Upper lobe of right lung (tissue), 1 donor: ENCODE results near the gene DVL2. TPM values are rescaled to one million over a fixed set of nuclear protein-coding genes. Genes with fewer than 3 reads are reported as not detected.
A peak's percentile ranks its signal among the peaks of the same experiment; 100 is the strongest.

ENCODE experiments used
- ATAC-seq: fragments of 200-7000 bp; cut with Tn5 transposase; one replicate; pipeline ENCODE4 v1.9.1; 2020; ENCODE audit warnings: mild to moderate bottlenecking, moderate library complexity
- DNase-seq: peaks from one replicate; pipeline ENCODE4 v3.0.0-alpha.2; 2020
- H3K27ac ChIP-seq: fragments of 200-600 bp; one replicate; pipeline ENCODE4 v1.8.0; 2022
- H3K27me3 ChIP-seq: fragments of 200-600 bp; one replicate; pipeline ENCODE4 v1.8.0; 2022; ENCODE audit warnings: mild to moderate bottlenecking
- H3K36me3 ChIP-seq: fragments of 200-600 bp; one replicate; pipeline ENCODE4 v1.8.0; 2022
- H3K4me1 ChIP-seq: fragments of 200-600 bp; one replicate; pipeline ENCODE4 v1.8.0; 2022
- H3K4me3 ChIP-seq: fragments of 200-600 bp; one replicate; pipeline ENCODE4 v1.8.0; 2022; ENCODE audit warnings: mild to moderate bottlenecking
- H3K9me3 ChIP-seq: fragments of 200-600 bp; one replicate; pipeline ENCODE4 v1.8.0; 2022
- intact Hi-C: fragments of 100-400 bp; cut with DNase I; formaldehyde crosslinking; loops from one replicate; pipeline ENCODE4 v1.11.0; 2022
- total RNA-seq: library from RNA; stranded (reverse); fragmentation: NEBNext Ultra II Directional; extraction: Animal tissue kit (Norgen Biotek cat#: 25700); gene quantifications from one replicate; pipeline ENCODE4 v1.2.1, GENCODE V29; 2021
- TF ChIP-seq, protein P1 (sequence below): fragments of 200-600 bp; IDR thresholded peaks from one replicate; pipeline ENCODE4 v1.8.0; 2022; ENCODE audit warnings: antibody characterized with exemption
- donor health status: DM: no; HTN: yes; CAD: no; lungs with severe emphysema.

DVL2 gene
- total RNA-seq, 1 donor from 2014 or later: 41.0 TPM

DNA sequence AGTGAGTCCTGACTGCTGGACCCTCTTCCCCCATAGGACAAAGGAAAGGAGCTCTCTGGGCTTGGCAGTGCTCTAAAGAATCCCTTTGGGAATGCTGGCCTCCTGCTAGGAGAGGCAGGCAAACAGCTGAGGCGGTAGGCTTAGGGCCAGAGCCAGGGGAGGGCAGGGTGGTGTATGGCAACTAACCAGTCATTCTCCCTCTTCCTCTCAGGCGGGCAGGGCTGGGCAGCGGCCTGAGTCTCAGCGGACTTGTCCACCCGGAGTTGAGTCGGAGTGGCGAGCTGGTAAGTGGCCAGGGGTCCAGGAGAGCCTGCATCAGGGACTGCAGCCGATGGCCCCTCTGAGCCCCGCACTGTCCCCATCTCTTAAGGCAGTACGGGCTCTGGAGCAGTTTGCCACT, 10.2 kb downstream of the DVL2 start:
- DNase-seq (no peak), ATAC-seq (no peak)
- H3K27me3 ChIP-seq: no peaks in the 10 kb centered on the region
- TF ChIP-seq, protein P1, sequence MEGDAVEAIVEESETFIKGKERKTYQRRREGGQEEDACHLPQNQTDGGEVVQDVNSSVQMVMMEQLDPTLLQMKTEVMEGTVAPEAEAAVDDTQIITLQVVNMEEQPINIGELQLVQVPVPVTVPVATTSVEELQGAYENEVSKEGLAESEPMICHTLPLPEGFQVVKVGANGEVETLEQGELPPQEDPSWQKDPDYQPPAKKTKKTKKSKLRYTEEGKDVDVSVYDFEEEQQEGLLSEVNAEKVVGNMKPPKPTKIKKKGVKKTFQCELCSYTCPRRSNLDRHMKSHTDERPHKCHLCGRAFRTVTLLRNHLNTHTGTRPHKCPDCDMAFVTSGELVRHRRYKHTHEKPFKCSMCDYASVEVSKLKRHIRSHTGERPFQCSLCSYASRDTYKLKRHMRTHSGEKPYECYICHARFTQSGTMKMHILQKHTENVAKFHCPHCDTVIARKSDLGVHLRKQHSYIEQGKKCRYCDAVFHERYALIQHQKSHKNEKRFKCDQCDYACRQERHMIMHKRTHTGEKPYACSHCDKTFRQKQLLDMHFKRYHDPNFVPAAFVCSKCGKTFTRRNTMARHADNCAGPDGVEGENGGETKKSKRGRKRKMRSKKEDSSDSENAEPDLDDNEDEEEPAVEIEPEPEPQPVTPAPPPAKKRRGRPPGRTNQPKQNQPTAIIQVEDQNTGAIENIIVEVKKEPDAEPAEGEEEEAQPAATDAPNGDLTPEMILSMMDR: no peak
- no peak overlapping the region for H3K4me3 ChIP-seq
- peaks cover 76% of the 10 kb centered on the region for H3K36me3 ChIP-seq
- intact Hi-C loops: no loop called here
- no peaks in the 10 kb centered on the region for H3K9me3 ChIP-seq
- H3K4me1 ChIP-seq: peaks cover 18% of the 10 kb centered on the region
- no peak overlapping the region for H3K27ac ChIP-seq

DNA sequence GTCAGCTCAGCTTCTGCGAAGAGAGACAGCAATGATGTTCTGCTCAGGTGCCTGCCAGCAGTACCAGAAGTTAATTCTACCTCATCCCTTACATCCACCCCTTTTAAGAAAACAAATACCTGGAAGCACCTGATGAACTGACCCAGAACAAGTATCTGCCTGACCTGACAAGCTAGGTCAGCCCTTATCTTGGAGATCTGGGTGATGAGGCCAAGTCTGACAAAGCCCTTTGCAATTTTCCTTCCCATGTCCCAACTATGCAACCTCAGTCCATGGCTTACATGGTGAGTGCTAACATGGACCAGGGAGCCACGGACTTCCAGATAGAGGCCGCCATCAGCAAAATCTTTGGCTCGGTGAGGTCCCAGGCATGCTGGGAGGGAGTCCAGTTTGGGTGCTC, 10.9 kb downstream of the DVL2 start:
- Histone ChIP-seq H3K9me3 (no peaks in the 10 kb centered on the region), H3K27me3 (no peaks in the 10 kb centered on the region), H3K27ac (no peak overlapping the region), H3K4me3 (no peak overlapping the region), H3K4me1 (peaks cover 25% of the 10 kb centered on the region), H3K36me3 (peaks cover 69% of the 10 kb centered on the region)
- DNase-seq (no peak), ATAC-seq (no peak)
- intact Hi-C loops: no loop called here
- TF ChIP-seq, protein P1: no peak

DNA sequence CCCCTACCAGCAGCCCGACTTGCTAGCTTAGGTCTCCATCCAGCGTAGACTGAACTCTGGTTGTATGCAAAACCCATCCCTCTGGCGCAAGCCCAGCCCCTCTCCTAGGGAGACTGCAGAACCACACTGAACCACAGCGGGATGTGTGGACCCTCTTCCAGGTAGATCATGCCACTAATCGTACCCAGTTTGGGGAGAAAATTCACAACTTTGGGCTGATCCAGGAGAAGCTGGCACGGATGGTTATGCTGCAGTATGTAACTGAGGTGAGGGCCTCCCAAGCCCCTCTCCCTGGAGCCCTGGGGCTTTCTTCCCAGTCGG, 11.4 kb downstream of the DVL2 start:
- DNase-seq (no peak), ATAC-seq (no peak)
- no peaks in the 10 kb centered on the region for H3K9me3 ChIP-seq
- peaks cover 65% of the 10 kb centered on the region for H3K36me3 ChIP-seq
- H3K27me3 ChIP-seq: no peaks in the 10 kb centered on the region
- H3K4me1 ChIP-seq: peaks cover 30% of the 10 kb centered on the region
- TF ChIP-seq, protein P1: no peak
- H3K27ac ChIP-seq: no peak overlapping the region
- intact Hi-C loops: no loop called here
- no peak overlapping the region for H3K4me3 ChIP-seq

DNA sequence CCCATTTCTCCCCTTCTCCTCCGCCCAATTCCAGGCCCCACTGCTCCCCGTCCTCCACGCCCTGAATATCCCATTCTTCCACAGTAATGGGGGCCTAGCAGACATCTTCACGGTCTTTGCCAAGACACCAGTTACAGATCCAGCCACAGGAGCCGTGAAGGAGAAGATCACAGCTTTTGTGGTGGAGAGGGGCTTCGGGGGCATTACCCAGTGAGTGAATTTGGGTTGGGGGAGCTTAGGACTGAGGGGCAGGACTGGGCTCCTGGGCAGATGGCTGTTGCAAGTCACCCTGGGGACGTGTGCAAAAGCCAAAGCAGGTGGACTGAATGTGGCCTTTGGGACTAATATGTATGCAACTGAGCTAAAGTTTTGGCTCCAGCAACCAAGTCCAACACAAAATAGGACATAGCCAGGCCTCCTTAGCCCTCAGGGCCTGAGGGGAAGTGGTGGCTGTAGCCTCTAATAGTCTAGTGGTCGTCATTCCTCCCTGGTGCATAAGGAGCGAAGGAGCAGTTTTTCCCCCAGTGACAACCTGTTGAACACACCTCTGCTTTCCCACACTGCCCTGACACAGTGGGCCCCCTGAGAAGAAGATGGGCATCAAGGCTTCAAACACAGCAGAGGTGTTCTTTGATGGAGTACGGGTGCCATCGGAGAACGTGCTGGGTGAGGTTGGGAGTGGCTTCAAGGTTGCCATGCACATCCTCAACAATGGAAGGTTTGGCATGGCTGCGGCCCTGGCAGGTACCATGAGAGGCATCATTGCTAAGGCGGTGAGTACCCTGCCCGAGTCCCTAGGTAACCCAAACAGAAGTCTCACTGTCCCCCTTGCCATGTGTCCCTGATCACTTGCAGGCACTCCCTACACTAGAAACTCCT, 12.0 kb downstream of the DVL2 start:
- no peak overlapping the region for H3K27ac ChIP-seq
- H3K9me3 ChIP-seq: no peaks in the 10 kb centered on the region
- no peak overlapping the region for H3K4me3 ChIP-seq
- DNase-seq (no peak), ATAC-seq (no peak)
- H3K27me3 ChIP-seq: no peaks in the 10 kb centered on the region
- peaks cover 34% of the 10 kb centered on the region for H3K4me1 ChIP-seq
- peaks cover 61% of the 10 kb centered on the region for H3K36me3 ChIP-seq
- intact Hi-C loops: no loop called here
- TF ChIP-seq, protein P1: no peak

DNA sequence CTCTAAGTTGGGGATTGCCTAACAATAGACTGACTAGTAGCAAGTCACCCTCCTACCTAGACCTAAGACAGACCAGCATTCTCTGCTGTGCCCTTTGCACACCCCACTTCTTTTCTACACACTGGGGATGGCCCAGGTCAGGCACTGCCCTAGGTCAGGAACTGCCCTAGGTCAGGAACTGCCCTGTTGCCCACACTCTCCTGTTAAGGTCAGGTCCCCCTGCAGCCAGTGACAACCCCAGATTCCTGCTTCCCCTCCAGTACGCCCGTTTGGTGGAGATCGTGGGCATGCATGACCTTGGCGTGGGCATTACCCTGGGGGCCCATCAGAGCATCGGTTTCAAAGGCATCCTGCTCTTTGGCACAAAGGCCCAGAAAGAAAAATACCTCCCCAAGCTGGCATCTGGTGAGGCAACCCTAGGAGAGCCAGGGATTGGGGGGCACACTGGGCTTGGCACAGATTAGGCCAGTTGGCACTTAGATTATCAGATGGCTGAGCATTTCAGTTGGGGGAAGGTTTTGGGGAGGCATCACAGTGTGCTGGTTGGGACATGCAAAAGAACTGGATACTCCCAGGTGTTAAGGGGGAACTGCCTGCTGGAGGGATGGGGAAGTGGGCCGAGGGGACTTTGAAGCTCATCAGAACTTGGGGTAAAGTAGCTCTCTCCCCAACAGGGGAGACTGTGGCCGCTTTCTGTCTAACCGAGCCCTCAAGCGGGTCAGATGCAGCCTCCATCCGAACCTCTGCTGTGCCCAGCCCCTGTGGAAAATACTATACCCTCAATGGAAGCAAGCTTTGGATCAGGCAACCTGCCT, 12.8 kb downstream of the DVL2 start:
- peaks cover 38% of the 10 kb centered on the region for H3K4me1 ChIP-seq
- TF ChIP-seq, protein P1: no peak
- DNase-seq: no peak
- no peak overlapping the region for H3K4me3 ChIP-seq
- peak overlapping the region; percentile 95 for H3K27ac ChIP-seq
- H3K9me3 ChIP-seq: no peaks in the 10 kb centered on the region
- ATAC-seq: no peak
- no peaks in the 10 kb centered on the region for H3K27me3 ChIP-seq
- peaks cover 52% of the 10 kb centered on the region for H3K36me3 ChIP-seq
- intact Hi-C loops: no loop called here
